ENCODE results near the gene NDEL1.

DNA sequence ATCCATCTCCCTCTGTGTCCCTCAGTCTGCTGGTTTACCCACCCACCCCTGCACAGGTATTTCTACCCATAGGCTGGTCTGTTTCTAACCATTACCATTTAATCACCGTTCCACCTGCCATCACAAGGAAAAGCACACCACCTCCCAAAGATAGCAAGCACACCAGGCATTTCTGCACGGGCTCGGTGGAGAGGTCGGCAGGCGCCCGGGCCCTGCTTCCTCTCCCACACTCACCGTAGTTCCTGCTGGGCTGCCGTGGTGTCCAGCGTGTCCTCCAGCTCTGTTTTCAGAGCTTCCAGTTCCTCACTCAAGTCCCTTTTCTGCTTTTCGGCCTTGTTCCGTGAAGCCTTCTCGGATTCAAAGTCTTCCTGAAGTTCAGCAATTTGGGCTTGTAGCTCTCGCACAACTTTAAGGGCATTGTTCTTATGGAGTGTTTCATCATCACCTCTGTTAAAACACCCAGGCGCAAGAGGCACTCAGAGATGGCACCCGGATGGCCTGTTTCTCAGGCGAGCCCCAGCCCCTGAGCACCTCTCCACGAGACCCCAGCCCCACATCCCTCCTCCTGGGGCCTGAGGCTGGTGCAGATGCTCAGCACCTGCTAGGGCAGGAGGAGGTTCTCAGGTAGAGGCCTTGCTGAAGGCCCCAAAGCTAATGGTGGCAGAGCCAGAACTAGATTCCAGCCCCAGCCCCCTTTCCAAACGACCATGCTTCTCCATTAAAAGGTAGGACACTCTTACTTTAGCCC lies 69.0 kb downstream of the NDEL1 start:
- TF ChIP-seq POLR2A (IDR thresholded peaks at IDR 0.05), result no peak
- TF ChIP-seq, protein P1, sequence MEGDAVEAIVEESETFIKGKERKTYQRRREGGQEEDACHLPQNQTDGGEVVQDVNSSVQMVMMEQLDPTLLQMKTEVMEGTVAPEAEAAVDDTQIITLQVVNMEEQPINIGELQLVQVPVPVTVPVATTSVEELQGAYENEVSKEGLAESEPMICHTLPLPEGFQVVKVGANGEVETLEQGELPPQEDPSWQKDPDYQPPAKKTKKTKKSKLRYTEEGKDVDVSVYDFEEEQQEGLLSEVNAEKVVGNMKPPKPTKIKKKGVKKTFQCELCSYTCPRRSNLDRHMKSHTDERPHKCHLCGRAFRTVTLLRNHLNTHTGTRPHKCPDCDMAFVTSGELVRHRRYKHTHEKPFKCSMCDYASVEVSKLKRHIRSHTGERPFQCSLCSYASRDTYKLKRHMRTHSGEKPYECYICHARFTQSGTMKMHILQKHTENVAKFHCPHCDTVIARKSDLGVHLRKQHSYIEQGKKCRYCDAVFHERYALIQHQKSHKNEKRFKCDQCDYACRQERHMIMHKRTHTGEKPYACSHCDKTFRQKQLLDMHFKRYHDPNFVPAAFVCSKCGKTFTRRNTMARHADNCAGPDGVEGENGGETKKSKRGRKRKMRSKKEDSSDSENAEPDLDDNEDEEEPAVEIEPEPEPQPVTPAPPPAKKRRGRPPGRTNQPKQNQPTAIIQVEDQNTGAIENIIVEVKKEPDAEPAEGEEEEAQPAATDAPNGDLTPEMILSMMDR (IDR thresholded peaks at IDR 0.05), result no peak
